SK-N-SH (cell line): ENCODE data around the gene SPTLC2. TPM values are rescaled to one million over a fixed set of nuclear protein-coding genes. Genes with fewer than 3 reads are reported as not detected.
A peak's percentile ranks its signal among the peaks of the same experiment; 100 is the strongest.

Experiments used
- CTCF ChIA-PET: fragments of 300-600, 350-600 bp; formaldehyde crosslinking; extraction: SDS; loops from one replicate; lab custom pipeline; 2021; lab: Yijun Ruan, JAX
- POLR2A ChIA-PET: fragments of 350-600 bp; sonication (Branson Sonifier 250); formaldehyde crosslinking; extraction: SDS; loops from one replicate; lab custom pipeline; 2020; ENCODE audit warnings: antibody characterized with exemption, inconsistent platforms; lab: Yijun Ruan, JAX
- DNase-seq: peaks from one replicate; pipeline ENCODE4 v3.0.0; 2012
- H2AFZ ChIP-seq: fragments of 200-600 bp; sonication (generic); 2 replicates; pipeline ENCODE4 v1.8.1; 2016; ENCODE audit warnings: antibody characterized with exemption, mild to moderate bottlenecking, low read depth
- H3F3A ChIP-seq: fragments of 200-600 bp; sonication (generic); replicated peaks from 2 replicates; pipeline ENCODE3; 2016; ENCODE audit warnings: antibody characterized with exemption, mild to moderate bottlenecking; ENCODE audit not compliant: insufficient read depth
- H3K27ac ChIP-seq, 2 experiments: fragments of 200-500 bp in 1 of 2; fragments of 200-600 bp in 1 of 2; sonication (Bioruptor generic) in 1 of 2; sonication (generic), shearing (Covaris generic) in 1 of 2; 2 replicates each; pipeline versions ENCODE4 v1.5.1 to v1.6.1; 2014 to 2016; ENCODE audit warnings: low read depth in 2 of 2, inconsistent platforms in 1 of 2, low read length in 1 of 2, mild to moderate bottlenecking in 1 of 2, mixed read lengths in 1 of 2
- H3K27me3 ChIP-seq: fragments of 200-600 bp; sonication (generic), shearing (Covaris generic); 2 replicates; pipeline ENCODE4 v1.6.1; 2016; ENCODE audit warnings: mixed run types; ENCODE audit not compliant: insufficient read depth
- H3K36me3 ChIP-seq, 2 experiments: fragments of 200-500 bp in 1 of 2; fragments of 200-600 bp in 1 of 2; sonication (Bioruptor generic) in 1 of 2; sonication (generic) in 1 of 2; replicated peaks in 1 of 2; 2 replicates each; pipeline versions ENCODE3 to v1.5.1; 2014 to 2016; ENCODE audit warnings: low read length in 1 of 2, mild to moderate bottlenecking in 1 of 2; ENCODE audit not compliant: insufficient read depth in 2 of 2, control insufficient read depth in 1 of 2
- H3K4me1 ChIP-seq, 2 experiments: fragments of 200-500 bp in 1 of 2; fragments of 200-600 bp in 1 of 2; sonication (Bioruptor generic) in 1 of 2; sonication (generic), shearing (Covaris generic) in 1 of 2; 2 replicates each; pipeline versions ENCODE4 v1.5.1 to v1.6.1; 2014 to 2016; ENCODE audit warnings: low read depth in 1 of 2, low read length in 1 of 2, mixed run types in 1 of 2; ENCODE audit not compliant: insufficient read depth in 2 of 2, control insufficient read depth in 1 of 2
- H3K4me2 ChIP-seq: fragments of 200-600 bp; sonication (generic), shearing (Covaris generic); 2 replicates; pipeline ENCODE4 v1.6.1; 2017; ENCODE audit warnings: mixed run types
- H3K4me3 ChIP-seq, 2 experiments: fragments of 200-500 bp in 1 of 2; fragments of 200-600 bp in 1 of 2; sonication (Bioruptor generic) in 1 of 2; sonication (generic), shearing (Covaris generic) in 1 of 2; 2 replicates each; pipeline versions ENCODE4 v1.5.1 to v1.8.1; 2014 to 2016; ENCODE audit warnings: low read depth in 2 of 2, inconsistent platforms in 1 of 2, low read length in 1 of 2, mild to moderate bottlenecking in 1 of 2, mixed read lengths in 1 of 2, moderate library complexity in 1 of 2
- H3K79me2 ChIP-seq: fragments of 200-600 bp; sonication (generic); 2 replicates; pipeline ENCODE4 v1.8.1; 2017; ENCODE audit warnings: mild to moderate bottlenecking; ENCODE audit not compliant: insufficient read depth
- H3K9ac ChIP-seq: fragments of 200-600 bp; sonication (generic); 2 replicates; pipeline ENCODE4 v1.6.1; 2017; ENCODE audit warnings: mixed run types
- H3K9me2 ChIP-seq: fragments of 200-600 bp; sonication (generic); 2 replicates; pipeline ENCODE4 v1.6.1; 2017; ENCODE audit warnings: mixed run types
- H3K9me3 ChIP-seq: fragments of 200-600 bp; sonication (generic); 2 replicates; pipeline ENCODE4 v1.6.1; 2017; ENCODE audit warnings: mixed run types, mild to moderate bottlenecking, moderate library complexity
- H4K20me1 ChIP-seq: fragments of 200-600 bp; sonication (generic); 2 replicates; pipeline ENCODE4 v1.6.1; 2017; ENCODE audit warnings: mild to moderate bottlenecking, mixed run types; ENCODE audit not compliant: insufficient read depth
- CHD2 ChIP-seq: fragments of 150-350 bp; IDR thresholded peaks from 2 replicates; pipeline ENCODE4 v1.6.1; 2018; ENCODE audit warnings: low read length; ENCODE audit not compliant: partially characterized antibody
- EP300 ChIP-seq, 2 experiments: IDR thresholded peaks; 2 replicates each; pipeline versions ENCODE4 v1.4.0 to v1.6.1; 2012; ENCODE audit warnings: borderline replicate concordance in 1 of 2, low read depth in 1 of 2, low read length in 1 of 2
- FOSL2 ChIP-seq: IDR thresholded peaks from 2 replicates; pipeline ENCODE4 v1.4.0; 2012; ENCODE audit warnings: low read depth, mild to moderate bottlenecking, moderate library complexity, borderline replicate concordance
- GATA2 ChIP-seq: sonication (generic); formaldehyde crosslinking; IDR thresholded peaks from 2 replicates; pipeline ENCODE4 v1.5.0; 2020; ENCODE audit warnings: mild to moderate bottlenecking, missing genetic modification reagents
- JUND ChIP-seq: IDR thresholded peaks from 2 replicates; pipeline ENCODE4 v1.4.0; 2012
- MEF2A ChIP-seq: IDR thresholded peaks from 2 replicates; pipeline ENCODE4 v1.4.0; 2012; ENCODE audit warnings: low read depth, borderline replicate concordance
- POLR2AphosphoS5 ChIP-seq: IDR thresholded peaks from 2 replicates; pipeline ENCODE4 v1.6.1; 2012; ENCODE audit warnings: low read depth, low read length
- RFX5 ChIP-seq: IDR thresholded peaks from 2 replicates; pipeline ENCODE4 v1.6.1; 2012; ENCODE audit warnings: mild to moderate bottlenecking, improper control_type of control experiment, low read length
- RXRA ChIP-seq: IDR thresholded peaks from 2 replicates; pipeline ENCODE4 v1.4.0; 2012; ENCODE audit warnings: low read depth, mild to moderate bottlenecking, borderline replicate concordance
- TCF12 ChIP-seq: IDR thresholded peaks from 2 replicates; pipeline ENCODE4 v1.4.0; 2012
- YY1 ChIP-seq: IDR thresholded peaks from 2 replicates; pipeline ENCODE4 v1.4.0; 2012; ENCODE audit warnings: low read depth, mild to moderate bottlenecking
- WGBS: methylation state at CpG from one replicate; pipeline ENCODE4 v1.1.6; 2017; ENCODE audit warnings: low lambda C conversion rate; 5-methylcytosine and 5-hydroxymethylcytosine counted together
- polyA plus RNA-seq, 3 experiments: library from polyadenylated mRNA; depleted of rRNA; stranded (reverse); fragments of >200 nt; gene quantifications; 2 replicates each; pipeline ENCODE4 v1.2.3, GENCODE V29; 2012
- TF ChIP-seq, protein P1 (sequence below): fragments of 200-600 bp; sonication (generic); IDR thresholded peaks from 2 replicates; pipeline ENCODE4 v1.6.1; 2017; ENCODE audit warnings: antibody characterized with exemption, mild to moderate bottlenecking, moderate library complexity
- TF ChIP-seq, protein P2 (sequence below): IDR thresholded peaks from 2 replicates; pipeline ENCODE4; 2012
- TF ChIP-seq, protein P3 (sequence below): IDR thresholded peaks from 2 replicates; pipeline ENCODE4 v1.4.0; 2012; ENCODE audit warnings: low read depth
- TF ChIP-seq, protein P4 (sequence below): IDR thresholded peaks from 2 replicates; pipeline ENCODE4 v1.6.1; 2012; ENCODE audit warnings: mild to moderate bottlenecking, low read depth, low read length, moderate library complexity

SPTLC2 gene
- polyA plus RNA-seq, 1 of the 3 experiments (the other 2 are of a cell fraction): 10.2 TPM

DNA sequence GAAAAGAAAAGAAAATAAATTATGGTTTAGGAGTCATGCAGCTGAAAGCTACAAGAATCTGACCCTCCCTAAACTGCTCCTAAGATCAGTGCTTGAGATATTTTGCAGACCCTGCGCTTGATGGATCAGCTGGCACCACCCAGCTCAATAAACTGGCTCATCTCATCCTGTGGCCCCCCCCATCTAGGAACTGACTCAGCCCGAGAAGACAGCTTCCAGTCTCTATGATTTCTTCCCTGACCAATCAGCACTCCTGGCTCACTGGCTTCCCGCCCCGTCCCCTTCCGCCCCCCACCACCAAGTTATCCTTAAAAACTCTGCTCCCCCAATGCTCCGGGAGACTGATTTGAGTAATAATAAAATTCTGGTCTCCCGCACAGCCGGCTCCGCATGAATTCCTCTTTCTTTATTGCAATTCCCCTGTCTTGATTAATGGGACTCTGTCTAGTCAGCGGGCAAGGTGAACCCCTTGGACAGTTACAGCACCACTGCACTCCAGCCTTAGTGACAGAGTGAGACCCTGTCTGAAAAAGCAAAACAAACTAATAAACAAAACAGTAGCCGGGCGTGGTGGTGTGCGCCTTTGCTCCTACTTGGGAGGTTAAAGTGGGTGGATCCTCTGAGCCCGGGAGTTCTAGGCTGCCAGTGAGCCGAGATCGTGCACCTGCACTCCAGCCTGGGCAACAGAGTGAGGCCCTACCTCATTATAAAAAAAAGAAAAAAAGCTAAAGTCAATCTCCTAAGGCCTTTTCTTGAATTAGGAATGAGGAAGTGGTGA lies 24.5 kb upstream of the SPTLC2 start:
- Histone ChIP-seq H3K4me3 (no peak overlapping the region), H3K4me2 (no peak overlapping the region)
- TF ChIP-seq FOSL2 (peak; percentile 25; the same call in 1 of the 2 replicates), RFX5 (no peak)
- TF ChIP-seq, protein P1, sequence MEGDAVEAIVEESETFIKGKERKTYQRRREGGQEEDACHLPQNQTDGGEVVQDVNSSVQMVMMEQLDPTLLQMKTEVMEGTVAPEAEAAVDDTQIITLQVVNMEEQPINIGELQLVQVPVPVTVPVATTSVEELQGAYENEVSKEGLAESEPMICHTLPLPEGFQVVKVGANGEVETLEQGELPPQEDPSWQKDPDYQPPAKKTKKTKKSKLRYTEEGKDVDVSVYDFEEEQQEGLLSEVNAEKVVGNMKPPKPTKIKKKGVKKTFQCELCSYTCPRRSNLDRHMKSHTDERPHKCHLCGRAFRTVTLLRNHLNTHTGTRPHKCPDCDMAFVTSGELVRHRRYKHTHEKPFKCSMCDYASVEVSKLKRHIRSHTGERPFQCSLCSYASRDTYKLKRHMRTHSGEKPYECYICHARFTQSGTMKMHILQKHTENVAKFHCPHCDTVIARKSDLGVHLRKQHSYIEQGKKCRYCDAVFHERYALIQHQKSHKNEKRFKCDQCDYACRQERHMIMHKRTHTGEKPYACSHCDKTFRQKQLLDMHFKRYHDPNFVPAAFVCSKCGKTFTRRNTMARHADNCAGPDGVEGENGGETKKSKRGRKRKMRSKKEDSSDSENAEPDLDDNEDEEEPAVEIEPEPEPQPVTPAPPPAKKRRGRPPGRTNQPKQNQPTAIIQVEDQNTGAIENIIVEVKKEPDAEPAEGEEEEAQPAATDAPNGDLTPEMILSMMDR: no peak
- TF ChIP-seq, all 33 proteins: peak for 1
- POLR2A ChIA-PET: no interaction called here
- Histone ChIP-seq H4K20me1 (no peaks in the 10 kb centered on the region), H3K9me3 (no peaks in the 10 kb centered on the region), H3K79me2 (no peaks in the 10 kb centered on the region), H3K9ac (no peak overlapping the region), H3K27me3 (no peaks in the 10 kb centered on the region), H3K4me1 (0 out of 4 replicates have a peak, but pooled peaks cover 0 to 3% of the 10 kb centered on the region in 2 experiments), H3K9me2 (no peaks in the 10 kb centered on the region), H3K27ac (peak overlapping the region in 1 of 2 experiments; percentile 93; a peak in 2 of 4 replicates), H3K36me3 (no peaks in the 10 kb centered on the region), H3F3A (peaks cover 24% of the 10 kb centered on the region), H2AFZ (peak overlapping the region; percentile 43; the same call in 1 of the 2 replicates)
- DNase-seq: no peak
- WGBS: 69% methylated on average over 16 of the region's 16 CpGs
- CTCF ChIA-PET: no interaction called here

DNA sequence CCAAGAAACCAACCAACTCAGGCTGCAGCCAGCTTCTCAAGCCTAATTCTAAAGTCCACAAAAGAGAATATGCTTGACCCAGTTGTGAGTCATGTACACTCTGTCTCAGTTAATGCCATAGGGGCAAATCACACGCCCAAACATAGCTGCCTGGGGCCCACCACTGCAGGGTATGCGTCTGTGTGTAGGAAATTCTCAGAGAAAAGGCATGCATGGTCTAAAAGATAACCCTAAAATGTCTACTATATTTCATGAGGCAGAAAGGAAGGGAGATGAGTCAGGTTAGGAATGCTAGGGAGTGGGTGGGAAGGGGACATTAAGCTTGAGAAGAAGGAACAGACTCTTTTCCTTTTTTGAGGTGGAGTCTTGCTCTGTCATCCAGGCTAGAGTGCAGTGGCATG lies 22.3 kb upstream of the SPTLC2 start:
- POLR2A ChIA-PET: no interaction called here
- H3K27me3 ChIP-seq: no peaks in the 10 kb centered on the region
- 6% methylated on average over 2 of the region's 2 CpGs for WGBS

More for the DNA sequence above, 22.3 kb upstream of the SPTLC2 start:
- Histone ChIP-seq H3F3A (peaks cover 24% of the 10 kb centered on the region), H3K4me3 (no peak overlapping the region), H3K4me1 (0 out of 4 replicates have a peak, but pooled peaks cover 0 to 3% of the 10 kb centered on the region in 2 experiments), H3K9me3 (no peaks in the 10 kb centered on the region), H3K9me2 (no peaks in the 10 kb centered on the region), H4K20me1 (no peaks in the 10 kb centered on the region), H3K9ac (peak overlapping the region; percentile 61), H2AFZ (0 out of 2 replicates have a peak overlapping the region, but pooled peaks have one; percentile 10), H3K4me2 (peak overlapping the region; percentile 59; the same call in 1 of the 2 replicates), H3K36me3 (no peaks in the 10 kb centered on the region), H3K79me2 (no peaks in the 10 kb centered on the region), H3K27ac (peak overlapping the region in 1 of 2 experiments; percentile 93; a peak in 2 of 4 replicates)
- CTCF ChIA-PET: interaction anchor here (1.1 to 2.5 kb wide), 2 partner anchors 16 to 51 kb away, joined by 3 to 10 read pairs; no protein-coding TSS in a partner anchor
- TF ChIP-seq YY1 (no peak), RXRA (peak; percentile 68; the same call in 1 of the 2 replicates), JUND (peak; percentile 79), MEF2A (peak; percentile 70; the same call in 1 of the 2 replicates), FOSL2 (peak; percentile 89), EP300 (IDR thresholded peaks at IDR 0.05; ENCODE audit: borderline replicate concordance in 1 of 2, low read depth in 1 of 2, low read length in 1 of 2) (peak in 1 of 2 experiments; percentile 75; a peak in 1 of 4 replicates), POLR2AphosphoS5 (no peak; the same call in 1 of the 2 replicates), CHD2 (no peak), TCF12 (peak; percentile 70), GATA2 (CRISPR knock-in tag) (no peak)
- TF ChIP-seq, protein P2, sequence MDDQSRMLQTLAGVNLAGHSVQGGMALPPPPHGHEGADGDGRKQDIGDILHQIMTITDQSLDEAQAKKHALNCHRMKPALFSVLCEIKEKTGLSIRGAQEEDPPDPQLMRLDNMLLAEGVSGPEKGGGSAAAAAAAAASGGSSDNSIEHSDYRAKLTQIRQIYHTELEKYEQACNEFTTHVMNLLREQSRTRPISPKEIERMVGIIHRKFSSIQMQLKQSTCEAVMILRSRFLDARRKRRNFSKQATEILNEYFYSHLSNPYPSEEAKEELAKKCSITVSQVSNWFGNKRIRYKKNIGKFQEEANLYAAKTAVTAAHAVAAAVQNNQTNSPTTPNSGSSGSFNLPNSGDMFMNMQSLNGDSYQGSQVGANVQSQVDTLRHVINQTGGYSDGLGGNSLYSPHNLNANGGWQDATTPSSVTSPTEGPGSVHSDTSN: 0 out of 2 replicates have a peak, but pooled peaks have one; percentile 57
- TF ChIP-seq, protein P3, sequence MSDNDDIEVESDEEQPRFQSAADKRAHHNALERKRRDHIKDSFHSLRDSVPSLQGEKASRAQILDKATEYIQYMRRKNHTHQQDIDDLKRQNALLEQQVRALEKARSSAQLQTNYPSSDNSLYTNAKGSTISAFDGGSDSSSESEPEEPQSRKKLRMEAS: 0 out of 2 replicates have a peak, but pooled peaks have one; percentile 24
- TF ChIP-seq, protein P4, sequence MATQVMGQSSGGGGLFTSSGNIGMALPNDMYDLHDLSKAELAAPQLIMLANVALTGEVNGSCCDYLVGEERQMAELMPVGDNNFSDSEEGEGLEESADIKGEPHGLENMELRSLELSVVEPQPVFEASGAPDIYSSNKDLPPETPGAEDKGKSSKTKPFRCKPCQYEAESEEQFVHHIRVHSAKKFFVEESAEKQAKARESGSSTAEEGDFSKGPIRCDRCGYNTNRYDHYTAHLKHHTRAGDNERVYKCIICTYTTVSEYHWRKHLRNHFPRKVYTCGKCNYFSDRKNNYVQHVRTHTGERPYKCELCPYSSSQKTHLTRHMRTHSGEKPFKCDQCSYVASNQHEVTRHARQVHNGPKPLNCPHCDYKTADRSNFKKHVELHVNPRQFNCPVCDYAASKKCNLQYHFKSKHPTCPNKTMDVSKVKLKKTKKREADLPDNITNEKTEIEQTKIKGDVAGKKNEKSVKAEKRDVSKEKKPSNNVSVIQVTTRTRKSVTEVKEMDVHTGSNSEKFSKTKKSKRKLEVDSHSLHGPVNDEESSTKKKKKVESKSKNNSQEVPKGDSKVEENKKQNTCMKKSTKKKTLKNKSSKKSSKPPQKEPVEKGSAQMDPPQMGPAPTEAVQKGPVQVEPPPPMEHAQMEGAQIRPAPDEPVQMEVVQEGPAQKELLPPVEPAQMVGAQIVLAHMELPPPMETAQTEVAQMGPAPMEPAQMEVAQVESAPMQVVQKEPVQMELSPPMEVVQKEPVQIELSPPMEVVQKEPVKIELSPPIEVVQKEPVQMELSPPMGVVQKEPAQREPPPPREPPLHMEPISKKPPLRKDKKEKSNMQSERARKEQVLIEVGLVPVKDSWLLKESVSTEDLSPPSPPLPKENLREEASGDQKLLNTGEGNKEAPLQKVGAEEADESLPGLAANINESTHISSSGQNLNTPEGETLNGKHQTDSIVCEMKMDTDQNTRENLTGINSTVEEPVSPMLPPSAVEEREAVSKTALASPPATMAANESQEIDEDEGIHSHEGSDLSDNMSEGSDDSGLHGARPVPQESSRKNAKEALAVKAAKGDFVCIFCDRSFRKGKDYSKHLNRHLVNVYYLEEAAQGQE: 0 out of 2 replicates have a peak, but pooled peaks have one; percentile 33
- DNase-seq: no peak
